K562 (cell line): ENCODE data around the gene FOSL2. TPM values are rescaled to one million over a fixed set of nuclear protein-coding genes. Genes with fewer than 3 reads are reported as not detected.

Experiments used
- ATAC-seq: fragments of 200-7000 bp; cut with Tn5 transposase; 3 replicates; pipeline ENCODE4 v1.9.1; 2020; ENCODE audit warnings: moderate library complexity
- BruUV-seq: library from RNA; stranded (reverse); fragments of 400-500 nt; replicated peaks from 2 replicates; lab custom pipeline; 2021; lab: Mats Ljungman, UMichigan
- CTCF ChIA-PET: fragments of 300-600 bp; formaldehyde crosslinking; extraction: SDS; loops from one replicate; lab custom pipeline; 2021; ENCODE audit warnings: low intra/inter-chr PET ratio; lab: Yijun Ruan, JAX
- POLR2A ChIA-PET: fragments of 300-600, 350-650 bp; sonication (Branson Sonifier 250); formaldehyde crosslinking; extraction: SDS; loops from one replicate; lab custom pipeline; 2021; ENCODE audit warnings: antibody characterized with exemption, inconsistent platforms; lab: Yijun Ruan, JAX
- DNase-seq, 4 experiments: peaks; one replicate each; pipeline versions ENCODE4 v3.0.0 to v3.0.0-alpha.2; 2011 to 2018; ENCODE audit warnings: low spot score in 3 of 4, mixed read lengths in 3 of 4; ENCODE audit errors: extremely low read depth in 1 of 4
- FAIRE-seq: peaks from 2 replicates; lab custom pipeline; 2011; peaks lifted over from hg19 to GRCh38; lab: Jason Lieb, UNC
- H2AFZ ChIP-seq: 2 replicates; pipeline ENCODE4 v1.6.0; 2011; ENCODE audit warnings: low read depth, low read length, control low read depth, inconsistent platforms
- H3K27ac ChIP-seq: fragments of 200-600 bp; 3 replicates; pipeline ENCODE4 v1.8.0; 2011; ENCODE audit warnings: low read depth, mild to moderate bottlenecking, control low read depth, inconsistent platforms, low read length, moderate library complexity, mixed read lengths; ENCODE audit errors: extremely low read depth
- H3K27me3 ChIP-seq, 2 experiments: fragments of 300-600 bp in 1 of 2; 2 replicates in 1 of 2; 3 replicates in 1 of 2; pipeline versions ENCODE4 v1.6.0 to v1.8.0; 2011; ENCODE audit warnings: inconsistent platforms in 2 of 2, low read length in 2 of 2, mild to moderate bottlenecking in 1 of 2, mixed read lengths in 1 of 2, moderate library complexity in 1 of 2; ENCODE audit not compliant: control insufficient read depth in 2 of 2, insufficient read depth in 2 of 2
- H3K36me3 ChIP-seq: fragments of 300-600 bp; 3 replicates; pipeline ENCODE4 v1.8.0; 2011; ENCODE audit warnings: mild to moderate bottlenecking, low read length, inconsistent platforms; ENCODE audit not compliant: control insufficient read depth, insufficient read depth
- H3K4me1 ChIP-seq, 2 experiments: fragments of 200-600 bp in 1 of 2; replicated peaks in 1 of 2; 2 replicates in 1 of 2; 3 replicates in 1 of 2; pipeline versions ENCODE4 v1.5.1 to v1.8.0; 2011; ENCODE audit warnings: inconsistent platforms in 2 of 2, low read length in 2 of 2, mild to moderate bottlenecking in 1 of 2, mixed read lengths in 1 of 2, moderate library complexity in 1 of 2; ENCODE audit not compliant: control insufficient read depth in 2 of 2, insufficient read depth in 2 of 2
- H3K4me2 ChIP-seq: 2 replicates; pipeline ENCODE4 v1.6.1; 2011; ENCODE audit warnings: low read length, control low read depth, inconsistent platforms, mixed read lengths; ENCODE audit not compliant: insufficient read depth
- H3K4me3 ChIP-seq: fragments of 200-600 bp; sonication (generic), shearing (Covaris generic); 2 replicates; pipeline ENCODE4 v1.5.1; 2016; ENCODE audit warnings: control low read depth, inconsistent platforms
- H3K79me2 ChIP-seq: fragments of 200-600 bp; 3 replicates; pipeline ENCODE4 v1.8.0; 2011; ENCODE audit warnings: low read length, inconsistent platforms; ENCODE audit not compliant: control insufficient read depth, insufficient read depth
- H3K9ac ChIP-seq, 2 experiments: 2 replicates each; pipeline versions ENCODE4 v1.6.0 to v1.6.1; 2011; ENCODE audit warnings: low read depth in 2 of 2, low read length in 2 of 2, control low read depth in 1 of 2, inconsistent platforms in 1 of 2, mild to moderate bottlenecking in 1 of 2, mixed read lengths in 1 of 2; ENCODE audit not compliant: insufficient read depth in 1 of 2
- H3K9me1 ChIP-seq: one replicate; pipeline ENCODE4 v1.6.0; 2011; ENCODE audit warnings: inconsistent platforms, mild to moderate bottlenecking, low read length, moderate library complexity; ENCODE audit not compliant: control insufficient read depth, insufficient read depth
- H3K9me3 ChIP-seq: replicated peaks from 2 replicates; pipeline ENCODE4 v1.5.1; 2011; ENCODE audit warnings: low read depth, low read length, inconsistent platforms; ENCODE audit not compliant: control insufficient read depth, insufficient read depth
- H4K20me1 ChIP-seq: replicated peaks from 2 replicates; pipeline ENCODE4 v1.6.1; 2011; ENCODE audit warnings: low read length, inconsistent platforms, mixed read lengths; ENCODE audit not compliant: control insufficient read depth, insufficient read depth
- BCOR ChIP-seq: fragments of 450-650 bp; IDR thresholded peaks from 2 replicates; pipeline ENCODE4 v1.6.1; 2016
- DACH1 ChIP-seq: fragments of 450-650 bp; IDR thresholded peaks from 2 replicates; pipeline ENCODE4 v1.6.1; 2018; ENCODE audit not compliant: partially characterized antibody
- STAT6 ChIP-seq: sonication (generic); formaldehyde crosslinking; IDR thresholded peaks from 2 replicates; pipeline ENCODE4 v1.8.1; 2023; ENCODE audit warnings: mild to moderate bottlenecking, missing genetic modification reagents
- TEAD4 ChIP-seq, 2 experiments: sonication (generic) in 1 of 2; formaldehyde crosslinking in 1 of 2; IDR thresholded peaks; 2 replicates each; pipeline versions ENCODE4 v1.6.1 to v1.8.0; 2012 to 2022; ENCODE audit warnings: borderline replicate concordance in 1 of 2, inconsistent platforms in 1 of 2, low read length in 1 of 2, mild to moderate bottlenecking in 1 of 2, missing genetic modification reagents in 1 of 2
- ZNF134 ChIP-seq: fragments of 250-450 bp; sonication (Bioruptor Pico); conservative IDR thresholded peaks from 2 replicates; pipeline ENCODE4 v1.4.0; 2020
- WGBS: fragments of 100-300 bp; shearing (Covaris generic); methylation state at CpG from one replicate; pipeline ENCODE4 v1.1.6; 2016; ENCODE audit warnings: low coverage, mixed read lengths; ENCODE audit not compliant: insufficient coverage; ENCODE audit errors: missing lambda C conversion rate; 5-methylcytosine and 5-hydroxymethylcytosine counted together
- in situ Hi-C: fragments of 300-500 bp; cut with MboI; formaldehyde crosslinking; loops from 4 replicates; pipeline ENCODE4 v1.15.0; 2018; ENCODE audit warnings: inconsistent platforms, mixed read lengths
- intact Hi-C: fragments of 100-400 bp; cut with micrococcal nuclease; formaldehyde crosslinking; loops from 2 replicates; pipeline ENCODE4 v1.14.2; 2022
- polyA plus RNA-seq, 8 experiments: library from polyadenylated mRNA; depleted of rRNA in 4 of 8; stranded (reverse) in 5 of 8; unstranded in 3 of 8; fragments of >200 nt; fragmentation: Nextera tagmentation in 2 of 8; fragmentation: Illumina TruSeq in 1 of 8; extraction: Ambion mirVana in 2 of 8; extraction: Trizol in 1 of 8; gene quantifications; 2 replicates each; pipeline versions ENCODE4 v1.2.1 to v1.2.3, GENCODE V29; 2011 to 2014; ENCODE audit warnings: inconsistent platforms in 1 of 8, missing spikeins in 1 of 8
- total RNA-seq, 7 experiments: library from RNA; depleted of rRNA in 6 of 7; stranded (reverse); fragments of >200 nt in 6 of 7; fragmentation: Illumina TruSeq in 2 of 7; extraction: Trizol in 2 of 7; gene quantifications; 2 replicates each; pipeline versions ENCODE4 v1.2.1 to v1.2.3, GENCODE V29; 2011 to 2021; ENCODE audit warnings: low replicate concordance in 1 of 7
- TF ChIP-seq, protein P1 (sequence below): fragments of 200-600 bp; sonication (generic); IDR thresholded peaks from one replicate; pipeline ENCODE4 v1.6.1; 2012; ENCODE audit warnings: mild to moderate bottlenecking, low read depth, low read length, inconsistent platforms

Gene FOSL2
- total and polyA plus RNA-seq, 9 of the 15 experiments (the other 6 are each of a cell fraction or from before 2014, with no cell fraction given), result 0.04 to 2.9 (median 0.80) TPM

GRCh38 chr2:28451793-28452533 lies 59.3 kb downstream of the FOSL2 start:
- intact Hi-C loops, result loop anchor here (2.0 to 5.0 kb wide), 4 partner anchors 59 to 750 kb away; partner anchors contain the start of gene FOSL2
- Histone ChIP-seq H3K4me2 (no peak overlapping the region), H4K20me1 (0 out of 2 replicates have a peak, but pooled peaks cover 7% of the 10 kb centered on the region), H3K27me3 (peaks cover 0 to 17% of the 10 kb centered on the region in 2 experiments; a peak in 2 of 5 replicates), H3K79me2 (no peaks in the 10 kb centered on the region), H2AFZ (no peak overlapping the region), H3K9me3 (no peaks in the 10 kb centered on the region), H3K36me3 (no peaks in the 10 kb centered on the region), H3K27ac (no peak overlapping the region), H3K9ac (0 out of 4 replicates have a peak overlapping the region, but pooled peaks of 1 of the 2 experiments have one; percentile 12), H3K9me1 (no peaks in the 10 kb centered on the region), H3K4me1 (peaks cover 7 to 10% of the 10 kb centered on the region in 2 experiments; a peak in 4 of 5 replicates), H3K4me3 (no peak overlapping the region)
- POLR2A ChIA-PET, result interaction anchor here (0.6 kb wide), 1 partner anchor 685 kb away, joined by 3 read pairs; no protein-coding TSS in a partner anchor
- FAIRE-seq, result no peak
- CTCF ChIA-PET, result interaction anchor here (0.7 to 2.4 kb wide), 5 partner anchors 56 to 768 kb away, joined by 3 to 11 read pairs (median 3); no protein-coding TSS in a partner anchor
- in situ Hi-C loops, result no loop called here
- ATAC-seq, result peak; percentile 49
- BruUV-seq, result no TSS peak
- WGBS, result 39% methylated on average over 16 of the region's 19 CpGs
- DNase-seq, result no peak
- no peak for TF ChIP-seq STAT6 (CRISPR knock-in tag)
- TF ChIP-seq BCOR, result no peak
- TF ChIP-seq ZNF134, result no peak
- TF ChIP-seq TEAD4 (IDR thresholded peaks at IDR 0.05; ENCODE audit: low read length), result no peak
- no peak for TF ChIP-seq TEAD4 (CRISPR knock-in tag; IDR thresholded peaks at IDR 0.05; ENCODE audit: borderline replicate concordance)
- TF ChIP-seq DACH1, result no peak
- TF ChIP-seq, protein P1, sequence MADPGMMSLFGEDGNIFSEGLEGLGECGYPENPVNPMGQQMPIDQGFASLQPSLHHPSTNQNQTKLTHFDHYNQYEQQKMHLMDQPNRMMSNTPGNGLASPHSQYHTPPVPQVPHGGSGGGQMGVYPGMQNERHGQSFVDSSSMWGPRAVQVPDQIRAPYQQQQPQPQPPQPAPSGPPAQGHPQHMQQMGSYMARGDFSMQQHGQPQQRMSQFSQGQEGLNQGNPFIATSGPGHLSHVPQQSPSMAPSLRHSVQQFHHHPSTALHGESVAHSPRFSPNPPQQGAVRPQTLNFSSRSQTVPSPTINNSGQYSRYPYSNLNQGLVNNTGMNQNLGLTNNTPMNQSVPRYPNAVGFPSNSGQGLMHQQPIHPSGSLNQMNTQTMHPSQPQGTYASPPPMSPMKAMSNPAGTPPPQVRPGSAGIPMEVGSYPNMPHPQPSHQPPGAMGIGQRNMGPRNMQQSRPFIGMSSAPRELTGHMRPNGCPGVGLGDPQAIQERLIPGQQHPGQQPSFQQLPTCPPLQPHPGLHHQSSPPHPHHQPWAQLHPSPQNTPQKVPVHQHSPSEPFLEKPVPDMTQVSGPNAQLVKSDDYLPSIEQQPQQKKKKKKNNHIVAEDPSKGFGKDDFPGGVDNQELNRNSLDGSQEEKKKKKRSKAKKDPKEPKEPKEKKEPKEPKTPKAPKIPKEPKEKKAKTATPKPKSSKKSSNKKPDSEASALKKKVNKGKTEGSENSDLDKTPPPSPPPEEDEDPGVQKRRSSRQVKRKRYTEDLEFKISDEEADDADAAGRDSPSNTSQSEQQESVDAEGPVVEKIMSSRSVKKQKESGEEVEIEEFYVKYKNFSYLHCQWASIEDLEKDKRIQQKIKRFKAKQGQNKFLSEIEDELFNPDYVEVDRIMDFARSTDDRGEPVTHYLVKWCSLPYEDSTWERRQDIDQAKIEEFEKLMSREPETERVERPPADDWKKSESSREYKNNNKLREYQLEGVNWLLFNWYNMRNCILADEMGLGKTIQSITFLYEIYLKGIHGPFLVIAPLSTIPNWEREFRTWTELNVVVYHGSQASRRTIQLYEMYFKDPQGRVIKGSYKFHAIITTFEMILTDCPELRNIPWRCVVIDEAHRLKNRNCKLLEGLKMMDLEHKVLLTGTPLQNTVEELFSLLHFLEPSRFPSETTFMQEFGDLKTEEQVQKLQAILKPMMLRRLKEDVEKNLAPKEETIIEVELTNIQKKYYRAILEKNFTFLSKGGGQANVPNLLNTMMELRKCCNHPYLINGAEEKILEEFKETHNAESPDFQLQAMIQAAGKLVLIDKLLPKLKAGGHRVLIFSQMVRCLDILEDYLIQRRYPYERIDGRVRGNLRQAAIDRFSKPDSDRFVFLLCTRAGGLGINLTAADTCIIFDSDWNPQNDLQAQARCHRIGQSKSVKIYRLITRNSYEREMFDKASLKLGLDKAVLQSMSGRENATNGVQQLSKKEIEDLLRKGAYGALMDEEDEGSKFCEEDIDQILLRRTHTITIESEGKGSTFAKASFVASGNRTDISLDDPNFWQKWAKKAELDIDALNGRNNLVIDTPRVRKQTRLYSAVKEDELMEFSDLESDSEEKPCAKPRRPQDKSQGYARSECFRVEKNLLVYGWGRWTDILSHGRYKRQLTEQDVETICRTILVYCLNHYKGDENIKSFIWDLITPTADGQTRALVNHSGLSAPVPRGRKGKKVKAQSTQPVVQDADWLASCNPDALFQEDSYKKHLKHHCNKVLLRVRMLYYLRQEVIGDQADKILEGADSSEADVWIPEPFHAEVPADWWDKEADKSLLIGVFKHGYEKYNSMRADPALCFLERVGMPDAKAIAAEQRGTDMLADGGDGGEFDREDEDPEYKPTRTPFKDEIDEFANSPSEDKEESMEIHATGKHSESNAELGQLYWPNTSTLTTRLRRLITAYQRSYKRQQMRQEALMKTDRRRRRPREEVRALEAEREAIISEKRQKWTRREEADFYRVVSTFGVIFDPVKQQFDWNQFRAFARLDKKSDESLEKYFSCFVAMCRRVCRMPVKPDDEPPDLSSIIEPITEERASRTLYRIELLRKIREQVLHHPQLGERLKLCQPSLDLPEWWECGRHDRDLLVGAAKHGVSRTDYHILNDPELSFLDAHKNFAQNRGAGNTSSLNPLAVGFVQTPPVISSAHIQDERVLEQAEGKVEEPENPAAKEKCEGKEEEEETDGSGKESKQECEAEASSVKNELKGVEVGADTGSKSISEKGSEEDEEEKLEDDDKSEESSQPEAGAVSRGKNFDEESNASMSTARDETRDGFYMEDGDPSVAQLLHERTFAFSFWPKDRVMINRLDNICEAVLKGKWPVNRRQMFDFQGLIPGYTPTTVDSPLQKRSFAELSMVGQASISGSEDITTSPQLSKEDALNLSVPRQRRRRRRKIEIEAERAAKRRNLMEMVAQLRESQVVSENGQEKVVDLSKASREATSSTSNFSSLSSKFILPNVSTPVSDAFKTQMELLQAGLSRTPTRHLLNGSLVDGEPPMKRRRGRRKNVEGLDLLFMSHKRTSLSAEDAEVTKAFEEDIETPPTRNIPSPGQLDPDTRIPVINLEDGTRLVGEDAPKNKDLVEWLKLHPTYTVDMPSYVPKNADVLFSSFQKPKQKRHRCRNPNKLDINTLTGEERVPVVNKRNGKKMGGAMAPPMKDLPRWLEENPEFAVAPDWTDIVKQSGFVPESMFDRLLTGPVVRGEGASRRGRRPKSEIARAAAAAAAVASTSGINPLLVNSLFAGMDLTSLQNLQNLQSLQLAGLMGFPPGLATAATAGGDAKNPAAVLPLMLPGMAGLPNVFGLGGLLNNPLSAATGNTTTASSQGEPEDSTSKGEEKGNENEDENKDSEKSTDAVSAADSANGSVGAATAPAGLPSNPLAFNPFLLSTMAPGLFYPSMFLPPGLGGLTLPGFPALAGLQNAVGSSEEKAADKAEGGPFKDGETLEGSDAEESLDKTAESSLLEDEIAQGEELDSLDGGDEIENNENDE, result no peak
